NCI-H69 (cell line): ENCODE results near the gene CDH13.

Source experiments
- DNase-seq: peaks from one replicate; lab custom pipeline; 2025; lab: John Stamatoyannopoulos, UW

The CDH13 gene

DNA sequence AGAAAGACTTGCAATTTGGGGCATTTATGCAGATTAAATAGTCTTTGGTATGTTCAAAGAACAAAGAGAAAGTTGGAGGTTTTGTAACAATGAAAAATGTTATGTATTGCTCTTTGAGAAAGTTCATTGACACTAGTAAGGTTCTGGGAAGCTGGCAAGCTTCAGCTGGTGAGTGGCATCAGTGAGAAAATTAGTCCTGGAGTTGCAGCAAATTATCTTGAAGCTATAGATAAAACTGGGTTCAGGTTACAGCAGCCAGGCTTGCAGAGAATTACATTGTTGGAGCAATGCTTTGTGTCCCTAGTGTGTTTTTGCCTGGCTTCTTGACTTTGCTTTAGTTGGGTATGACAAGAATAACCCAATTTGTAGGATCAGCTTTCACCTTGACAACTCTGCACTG lies 221.2 kb downstream of the CDH13 start:
- peak; percentile 16 for DNase-seq

GRCh38 chr16:82852388-82853008 lies 225.7 kb downstream of the CDH13 start:
- DNase-seq = no peak

DNA sequence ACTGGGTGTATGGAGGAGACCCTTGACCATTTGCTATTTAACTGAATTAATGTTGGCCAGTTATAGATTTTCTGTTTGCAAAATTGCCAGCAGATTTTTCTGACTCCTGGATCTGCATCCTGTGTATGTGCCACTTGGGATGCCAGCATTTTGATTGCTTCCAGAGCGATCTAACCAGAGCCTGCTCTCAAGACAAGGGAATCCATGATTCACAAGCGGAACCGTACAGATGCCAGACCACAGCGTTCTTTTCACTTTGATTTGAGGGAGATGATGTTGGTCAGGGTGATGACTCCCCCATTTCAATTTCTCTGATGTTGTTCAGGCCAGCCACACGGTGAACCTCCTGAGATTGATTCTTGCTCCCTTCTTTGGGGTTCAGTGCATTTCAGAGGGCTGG lies 228.7 kb downstream of the CDH13 start:
- DNase-seq = no peak

DNA sequence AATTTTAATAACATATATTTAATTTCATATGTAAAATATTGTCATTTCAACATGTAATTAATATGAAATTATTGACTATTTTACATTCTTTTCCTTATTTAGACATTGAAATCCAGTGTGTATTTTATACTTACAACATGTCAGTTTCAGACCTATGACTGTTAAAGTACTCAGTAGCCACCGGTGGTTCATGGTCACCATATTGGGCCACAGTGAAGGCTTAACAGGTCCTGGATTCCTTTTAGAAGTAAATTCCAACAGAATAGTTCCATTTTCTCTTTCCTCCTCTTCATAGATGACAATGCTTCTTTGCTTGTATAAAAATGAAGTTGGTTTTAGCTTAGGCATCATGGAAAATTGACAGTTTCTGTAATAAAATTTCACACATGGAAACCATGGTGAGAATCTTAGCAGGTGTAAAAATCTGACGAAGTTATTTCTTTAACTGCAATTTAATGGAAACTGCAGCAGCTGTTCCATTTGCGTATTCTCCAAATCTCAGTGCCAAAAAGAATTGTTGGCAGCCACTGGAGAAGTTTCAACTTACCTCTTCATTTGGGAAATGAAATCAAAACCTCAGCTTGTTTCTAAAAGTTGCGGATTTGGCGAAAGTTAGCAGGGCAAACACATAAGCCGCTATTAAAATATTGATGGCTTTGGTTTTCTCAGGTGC lies 231.1 kb downstream of the CDH13 start:
- no peak for DNase-seq

GRCh38 chr16:82859662-82860061 lies 232.9 kb downstream of the CDH13 start:
- no peak for DNase-seq

GRCh38 chr16:82860071-82860470 lies 233.3 kb downstream of the CDH13 start:
- DNase-seq = no peak

- no peak for DNase-seq
These were observed 235.3 kb downstream of the CDH13 start for GRCh38 chr16:82862057-82862456.

DNA sequence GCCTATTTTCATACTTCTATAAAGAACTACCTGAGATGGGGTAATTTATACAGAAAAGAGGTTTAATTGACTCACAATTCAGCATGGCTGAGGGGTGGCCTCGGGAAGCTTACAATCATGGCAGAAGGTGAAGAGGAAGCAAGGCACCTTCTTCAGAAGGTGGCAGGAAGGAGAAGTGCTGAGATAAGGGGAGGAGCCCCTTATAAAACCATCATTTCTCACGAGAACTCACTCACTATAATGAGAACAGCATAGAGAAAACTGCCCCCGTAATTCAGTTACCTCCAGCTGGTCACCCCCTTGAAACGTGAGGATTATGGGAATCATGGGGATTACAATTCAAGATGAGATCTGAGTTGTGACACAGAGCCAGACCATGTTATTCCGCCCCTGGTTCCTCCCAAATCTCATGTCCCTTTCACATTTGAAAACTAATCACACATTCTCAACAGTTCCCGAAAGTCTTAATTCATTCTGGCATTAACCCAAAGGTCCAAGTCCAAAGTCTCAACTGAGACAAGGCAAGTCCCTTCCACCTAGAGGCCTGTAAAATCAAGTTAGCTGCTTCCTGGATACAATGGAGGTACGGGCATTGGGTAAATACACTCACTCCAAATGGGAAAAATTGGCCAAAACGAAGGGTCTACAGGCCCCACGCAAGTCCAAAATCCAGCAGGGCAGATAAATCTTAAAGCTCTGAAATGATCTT lies 237.7 kb downstream of the CDH13 start:
- no peak for DNase-seq

- DNase-seq = no peak
These were observed 238.6 kb downstream of the CDH13 start for GRCh38 chr16:82865412-82865811.

GRCh38 chr16:82867485-82867884 lies 240.7 kb downstream of the CDH13 start:
- DNase-seq = peak; percentile 67

- no peak for DNase-seq
These were observed 247.5 kb downstream of the CDH13 start for GRCh38 chr16:82874271-82874670.

DNA sequence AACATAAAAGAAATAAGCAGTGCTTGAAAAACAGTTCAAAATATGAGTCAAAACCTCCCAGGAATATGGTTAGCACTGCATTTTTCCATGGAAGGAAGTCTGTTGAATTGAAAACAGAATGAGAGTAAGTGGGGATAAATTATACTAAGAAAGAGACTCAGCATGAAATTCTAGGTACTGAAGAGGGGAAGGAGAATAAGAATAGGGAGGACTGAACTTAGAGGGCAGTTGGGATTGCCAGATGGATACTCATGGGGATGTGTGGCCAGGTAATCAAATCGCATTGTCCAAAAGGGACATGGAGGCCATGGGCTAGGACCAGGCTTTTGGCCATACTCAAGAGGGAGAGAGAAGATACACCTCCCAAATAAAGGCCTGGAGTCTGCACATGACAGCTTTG lies 247.9 kb downstream of the CDH13 start:
- no peak for DNase-seq

DNA sequence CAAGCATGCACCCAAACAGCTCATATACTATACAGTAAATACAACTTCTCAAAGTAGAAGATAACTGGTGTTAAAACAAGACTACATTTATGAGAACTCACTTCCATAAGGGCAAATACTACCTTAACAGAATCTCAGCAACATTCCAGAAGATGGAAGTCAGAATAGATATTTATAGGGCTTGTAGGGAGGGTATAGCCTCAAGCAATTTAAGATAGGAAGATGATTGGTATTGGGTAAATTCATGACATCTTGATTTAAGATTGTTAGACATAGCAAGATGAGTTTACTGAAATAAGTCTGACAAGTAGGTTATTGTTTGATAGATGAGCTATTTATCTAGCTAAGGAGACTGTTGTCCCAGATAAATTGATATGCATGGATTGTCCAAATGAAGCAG lies 250.2 kb downstream of the CDH13 start:
- DNase-seq = no peak

DNA sequence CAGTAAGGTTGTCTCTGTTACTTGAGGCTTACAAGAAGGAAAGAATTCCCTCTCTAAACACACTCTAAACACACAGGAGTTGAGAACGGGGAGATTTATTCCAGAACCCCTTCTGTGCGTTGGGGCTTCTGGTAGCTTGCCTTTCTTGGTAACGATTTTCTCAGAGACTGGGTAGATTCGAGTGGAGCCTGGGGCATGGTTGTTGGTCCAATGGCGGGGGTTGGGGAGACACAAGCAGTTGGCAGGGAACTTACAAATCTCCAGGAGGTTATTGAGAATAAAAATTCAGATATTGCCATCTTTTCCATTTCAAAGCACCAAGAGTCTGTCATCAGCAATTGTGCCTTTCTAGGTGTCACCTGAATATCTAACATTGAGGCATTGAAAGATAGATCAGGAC lies 251.7 kb downstream of the CDH13 start:
- no peak for DNase-seq

DNA sequence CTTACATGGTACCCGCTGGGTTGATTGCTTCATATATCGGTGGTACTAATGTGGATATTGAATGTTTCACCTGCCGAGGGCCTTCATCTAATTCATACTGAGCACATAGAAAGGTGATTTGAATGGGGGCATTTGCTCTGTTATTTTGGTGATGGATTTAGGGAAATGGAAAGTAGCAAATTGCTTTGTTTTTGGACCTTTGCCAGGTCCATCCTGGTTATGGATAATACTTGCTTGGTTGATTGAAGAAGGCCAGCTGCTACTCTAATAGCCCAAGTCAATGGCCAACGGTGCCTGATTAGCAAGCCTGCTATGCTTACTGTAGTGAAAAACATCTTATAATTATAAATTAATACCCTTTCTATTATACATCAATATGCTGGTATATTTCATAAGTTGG lies 253.6 kb downstream of the CDH13 start:
- peak; percentile 52 for DNase-seq

GRCh38 chr16:82881516-82881915 lies 254.7 kb downstream of the CDH13 start:
- DNase-seq = peak; percentile 2

DNA sequence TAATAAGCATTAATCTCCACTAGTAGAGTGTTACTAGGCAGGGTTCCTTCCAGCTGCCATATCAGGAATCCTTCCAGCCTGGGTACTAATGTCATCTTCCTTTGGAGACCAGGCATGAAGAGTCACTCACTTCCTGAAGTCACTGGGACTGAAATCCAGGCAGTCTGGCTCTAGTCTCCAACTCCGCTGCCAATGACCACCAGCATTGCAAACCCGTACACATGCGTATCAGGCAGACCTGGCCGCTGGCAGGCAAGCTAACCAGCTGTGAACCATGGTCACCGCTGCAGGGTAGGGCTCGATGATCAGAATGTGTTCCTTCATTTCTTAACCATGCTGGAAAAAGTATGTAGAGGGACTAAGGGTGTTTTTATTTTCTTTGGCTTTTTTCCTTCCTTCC lies 255.5 kb downstream of the CDH13 start:
- no peak for DNase-seq

DNA sequence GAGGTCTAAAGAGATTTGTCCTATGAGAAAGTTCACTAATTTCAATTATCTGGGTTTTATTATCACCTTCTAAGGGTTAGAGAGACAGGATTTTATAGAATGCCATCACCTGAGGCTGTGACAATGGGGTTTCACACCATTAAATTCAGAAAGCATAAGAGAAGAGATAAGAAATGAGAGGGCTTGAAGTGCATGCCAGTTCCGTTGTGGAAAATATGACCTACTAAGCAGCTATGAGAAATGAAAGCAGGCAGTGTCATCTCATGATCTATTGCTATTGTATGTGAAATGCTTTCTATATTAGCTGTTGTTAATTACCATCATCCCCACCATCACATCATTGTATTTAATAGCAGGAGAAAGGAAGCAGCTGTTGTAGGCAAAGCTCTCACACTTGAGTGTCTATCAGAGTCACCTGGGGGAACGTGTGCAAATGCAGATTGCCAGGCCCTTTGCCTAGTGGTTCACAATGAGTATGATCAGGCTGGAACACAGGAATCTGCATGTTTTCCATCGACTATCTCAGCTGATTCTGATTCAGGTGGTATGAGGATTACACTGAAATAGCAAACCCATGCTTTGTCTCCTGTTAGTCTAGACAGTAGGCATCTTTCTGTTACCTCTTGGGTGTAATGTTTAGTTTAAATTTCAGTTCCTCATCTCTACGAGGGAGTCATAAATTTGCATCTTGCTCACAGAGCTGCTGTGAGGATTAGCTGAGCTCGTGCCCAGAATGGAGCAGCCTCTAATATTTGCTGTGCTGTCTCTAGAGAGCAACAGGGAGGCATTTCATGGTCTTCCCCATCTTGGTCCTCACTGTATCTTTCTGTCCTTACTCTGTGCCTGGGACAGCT lies 256.4 kb downstream of the CDH13 start:
- peak; percentile 47 for DNase-seq

GRCh38 chr16:82884320-82884898 lies 257.6 kb downstream of the CDH13 start:
- DNase-seq = no peak

- peak; percentile 12 for DNase-seq
These were observed 259.4 kb downstream of the CDH13 start for GRCh38 chr16:82886146-82886545.

DNA sequence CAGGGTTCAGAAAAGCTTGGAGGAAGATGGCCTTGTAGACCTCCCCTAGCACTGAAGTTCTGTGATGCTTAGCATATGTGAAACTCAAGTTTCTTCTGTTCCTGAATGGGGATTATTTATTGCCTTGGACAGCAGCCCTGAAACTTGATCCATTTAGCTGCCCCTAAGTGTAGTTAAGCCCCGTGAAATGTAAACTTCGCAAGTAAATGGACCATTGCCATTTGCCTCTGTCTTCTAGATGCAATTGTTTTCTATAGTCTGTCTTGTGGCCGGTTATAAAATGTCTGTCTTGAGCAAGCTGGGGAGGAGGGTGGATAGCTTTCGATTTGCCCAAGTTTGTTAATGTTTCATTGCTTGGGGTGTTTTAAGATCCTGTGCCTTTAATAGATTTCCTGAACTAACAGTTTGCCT lies 261.8 kb downstream of the CDH13 start:
- DNase-seq = peak; percentile 84

DNA sequence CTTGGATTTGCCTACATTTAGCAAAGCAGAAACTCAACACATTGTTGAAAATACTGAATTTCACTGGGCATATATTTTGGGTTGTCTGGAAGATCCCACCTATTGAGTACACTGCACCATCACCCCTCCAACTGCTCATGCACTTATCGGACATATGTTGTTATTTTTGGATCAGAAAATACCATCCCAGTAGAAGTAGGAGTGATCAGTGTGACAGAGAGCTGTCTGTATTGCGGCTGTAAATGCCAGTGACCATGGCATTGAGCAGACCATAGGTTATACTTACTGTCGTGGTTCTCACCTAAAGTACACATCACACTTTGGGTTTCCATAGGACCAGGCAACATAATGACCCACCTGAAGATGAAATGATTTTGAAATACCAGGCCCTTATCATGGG lies 264.7 kb downstream of the CDH13 start:
- DNase-seq = no peak
